Colonic mucosa (tissue), 4 donors: ENCODE measurements around the gene GINS2. TPM values are rescaled to one million over a fixed set of nuclear protein-coding genes. Genes with fewer than 3 reads are reported as not detected.

Experiments used
- DNase-seq: peaks from one replicate; pipeline ENCODE4 v3.0.0-alpha.2; 2020
- H3K27ac ChIP-seq: fragments of 200-600 bp; one replicate; pipeline ENCODE4 v1.8.0; 2021
- H3K27me3 ChIP-seq: fragments of 200-600 bp; one replicate; pipeline ENCODE4 v1.8.0; 2021
- H3K36me3 ChIP-seq: fragments of 200-600 bp; one replicate; pipeline ENCODE4 v1.8.0; 2021
- H3K4me1 ChIP-seq: fragments of 200-600 bp; one replicate; pipeline ENCODE4 v1.8.0; 2021; ENCODE audit warnings: mild to moderate bottlenecking
- H3K4me3 ChIP-seq: fragments of 200-600 bp; one replicate; pipeline ENCODE4 v1.8.0; 2021
- H3K9ac ChIP-seq, 2 donors: one replicate each; pipeline ENCODE4 v1.7.0; 2013; ENCODE audit warnings: control low read depth in 2 of 2, low read depth in 2 of 2, low read length in 2 of 2
- H3K9me3 ChIP-seq: fragments of 200-600 bp; one replicate; pipeline ENCODE4 v1.8.0; 2021
- CTCF ChIP-seq: fragments of 200-600 bp; IDR thresholded peaks from one replicate; pipeline ENCODE4 v1.8.0; 2022; ENCODE audit warnings: antibody characterized with exemption, mild to moderate bottlenecking
- intact Hi-C: fragments of 100-400 bp; cut with DNase I; formaldehyde crosslinking; loops from one replicate; pipeline ENCODE4 v1.14.1; 2022
- total RNA-seq, 2 donors: library from RNA; stranded (reverse); fragmentation: NEBNext Ultra II Directional in 1 of 2; extraction: Animal tissue kit (Norgen Biotek cat#: 25700) in 1 of 2; gene quantifications; one replicate each; pipeline ENCODE4 v1.2.1, GENCODE V29; 2021
- donor health status: healthy.
- donor health status: DM: no; HTN: no; CAD: no.
- donor health status: DM: no; HTN: no; CAD: no.

The GINS2 gene
- total RNA-seq, 2 donors from 2014 or later, result 6.1 to 39.9 TPM

DNA sequence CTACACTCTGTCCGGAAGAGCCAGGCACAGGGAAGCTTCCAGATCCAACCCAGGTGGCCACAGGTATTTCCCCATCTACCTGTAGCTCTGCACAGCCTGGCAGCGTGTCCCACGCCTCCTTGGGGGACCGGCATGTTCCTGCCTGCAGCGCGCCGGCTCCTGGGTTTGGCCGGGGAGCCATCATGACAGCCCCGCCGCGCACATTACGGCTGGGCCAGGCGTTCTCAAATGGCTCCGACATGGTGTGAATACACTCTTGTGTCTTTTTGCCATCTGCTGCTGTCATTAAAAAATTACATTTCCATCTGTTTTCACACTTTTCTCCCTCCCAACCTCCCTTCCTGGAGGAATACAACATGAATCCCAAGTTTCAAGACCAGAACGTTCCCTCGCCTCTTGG, 8.0 kb upstream of the GINS2 start:
- H3K4me1 ChIP-seq, result no peaks in the 10 kb centered on the region
- no peak for DNase-seq
- no peaks in the 10 kb centered on the region for H3K36me3 ChIP-seq
- no peak overlapping the region for H3K27ac ChIP-seq
- H3K27me3 ChIP-seq, result no peaks in the 10 kb centered on the region
- H3K9ac ChIP-seq, result no peak overlapping the region
- intact Hi-C loops, result no loop called here
- H3K9me3 ChIP-seq, result no peaks in the 10 kb centered on the region
- no peak for TF ChIP-seq CTCF
- no peak overlapping the region for H3K4me3 ChIP-seq

DNA sequence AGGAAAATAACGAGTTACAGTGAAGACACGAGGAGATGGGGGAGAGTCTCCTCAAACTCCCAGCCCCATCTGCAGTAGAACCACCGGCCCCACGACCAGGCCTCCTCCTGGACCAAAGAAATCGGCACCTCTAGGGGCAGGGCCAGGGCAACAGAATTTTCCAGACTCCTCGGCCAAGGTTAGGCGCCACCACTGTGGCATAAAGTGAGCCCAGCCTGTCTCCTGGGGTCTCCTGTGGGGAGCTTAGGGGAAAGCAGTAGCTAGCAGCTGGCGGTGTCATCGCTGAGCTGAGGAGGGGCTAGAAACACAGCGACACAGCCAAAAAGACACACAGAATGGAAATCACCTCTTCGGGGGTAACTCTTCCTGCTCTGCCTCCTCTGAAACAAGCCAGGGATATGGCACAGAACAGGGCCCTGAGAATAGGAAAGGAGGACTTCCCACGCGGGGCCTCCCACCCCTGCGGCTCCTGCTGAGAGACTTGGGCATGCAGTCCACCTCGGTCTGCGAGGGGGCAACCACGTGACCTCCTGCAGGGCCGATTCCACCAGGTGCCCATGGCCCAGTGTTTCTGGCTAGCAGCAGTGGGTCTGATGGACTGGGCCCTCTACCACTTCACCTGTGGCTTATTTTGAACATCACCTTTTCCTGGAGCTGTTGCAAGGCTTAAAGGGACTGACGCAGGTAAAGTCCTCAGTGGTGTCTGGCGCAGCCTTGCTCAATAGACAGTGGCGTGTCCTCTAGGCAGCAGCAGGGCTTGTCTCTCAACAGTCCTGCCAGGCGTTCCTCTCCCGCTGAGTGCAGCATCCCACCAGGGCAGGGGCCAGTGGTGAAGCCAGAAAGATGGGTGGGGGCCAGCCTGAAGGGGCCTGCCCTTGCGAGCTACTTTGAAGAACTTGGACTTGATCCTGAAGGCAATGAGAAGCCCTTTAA, 6.7 kb upstream of the GINS2 start:
- no peak overlapping the region for H3K27ac ChIP-seq
- H3K27me3 ChIP-seq, result no peaks in the 10 kb centered on the region
- H3K4me3 ChIP-seq, result no peak overlapping the region
- H3K36me3 ChIP-seq, result no peaks in the 10 kb centered on the region
- no peak for DNase-seq
- H3K9me3 ChIP-seq, result no peaks in the 10 kb centered on the region
- TF ChIP-seq CTCF, result no peak
- no peak overlapping the region for H3K9ac ChIP-seq
- intact Hi-C loops, result no loop called here
- H3K4me1 ChIP-seq, result no peaks in the 10 kb centered on the region

DNA sequence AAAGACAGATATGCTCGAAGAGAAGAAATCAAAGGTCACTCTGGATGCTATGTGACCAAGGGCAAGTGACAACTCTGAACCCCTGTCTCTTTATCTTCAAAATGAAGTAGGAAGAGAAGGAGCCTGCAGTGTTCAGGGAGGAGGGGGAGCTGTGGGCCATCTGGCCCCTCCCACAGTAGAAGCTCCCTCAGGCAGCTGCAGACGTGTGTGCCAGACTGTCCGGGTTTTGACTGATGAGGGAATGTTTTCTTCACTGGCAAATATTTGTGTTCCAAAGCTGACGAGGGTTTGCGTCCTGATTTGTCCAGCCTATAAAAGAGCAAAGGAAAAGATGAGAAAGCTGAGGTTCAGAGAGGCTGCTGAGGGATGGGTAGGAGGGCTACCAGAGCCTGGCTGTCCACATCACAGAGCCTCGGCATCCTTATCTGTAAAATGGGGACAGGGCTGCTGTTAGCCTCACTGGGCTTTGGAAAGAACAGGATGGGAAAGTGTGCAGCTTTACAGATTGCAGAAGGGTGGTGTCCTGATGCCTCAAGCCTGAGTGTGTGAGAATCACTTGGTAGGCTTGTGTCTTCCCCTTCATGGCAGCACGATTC, 1.8 kb upstream of the GINS2 start:
- Histone ChIP-seq H3K4me3 (no peak overlapping the region), H3K9me3 (no peaks in the 10 kb centered on the region), H3K27me3 (no peaks in the 10 kb centered on the region), H3K36me3 (no peaks in the 10 kb centered on the region), H3K4me1 (no peaks in the 10 kb centered on the region), H3K9ac (no peak overlapping the region), H3K27ac (no peak overlapping the region)
- TF ChIP-seq CTCF, result no peak
- no peak for DNase-seq
- intact Hi-C loops, result no loop called here

DNA sequence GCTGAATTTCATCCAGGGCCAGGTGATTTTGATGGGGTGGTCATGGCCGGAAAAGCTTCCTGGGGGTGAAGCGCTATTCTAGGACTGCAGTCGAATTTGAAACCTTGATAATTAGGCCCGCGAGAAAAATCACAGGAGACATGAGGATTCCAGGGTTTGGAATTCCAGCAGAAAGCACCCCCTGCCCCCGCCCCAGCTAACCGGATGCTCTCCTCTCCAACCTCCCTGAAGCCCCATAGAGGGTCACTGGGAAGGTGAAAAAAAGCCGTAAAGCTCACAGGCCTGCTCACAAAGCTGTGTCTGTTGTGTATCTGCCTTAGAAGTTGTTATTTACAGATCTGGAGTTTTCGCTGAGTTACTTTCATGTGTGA, 1.2 kb upstream of the GINS2 start:
- Histone ChIP-seq H3K27ac (no peak overlapping the region), H3K9me3 (no peaks in the 10 kb centered on the region), H3K36me3 (no peaks in the 10 kb centered on the region), H3K4me3 (no peak overlapping the region), H3K4me1 (no peaks in the 10 kb centered on the region), H3K9ac (no peak overlapping the region), H3K27me3 (no peaks in the 10 kb centered on the region)
- intact Hi-C loops, result no loop called here
- DNase-seq, result no peak
- no peak for TF ChIP-seq CTCF

DNA sequence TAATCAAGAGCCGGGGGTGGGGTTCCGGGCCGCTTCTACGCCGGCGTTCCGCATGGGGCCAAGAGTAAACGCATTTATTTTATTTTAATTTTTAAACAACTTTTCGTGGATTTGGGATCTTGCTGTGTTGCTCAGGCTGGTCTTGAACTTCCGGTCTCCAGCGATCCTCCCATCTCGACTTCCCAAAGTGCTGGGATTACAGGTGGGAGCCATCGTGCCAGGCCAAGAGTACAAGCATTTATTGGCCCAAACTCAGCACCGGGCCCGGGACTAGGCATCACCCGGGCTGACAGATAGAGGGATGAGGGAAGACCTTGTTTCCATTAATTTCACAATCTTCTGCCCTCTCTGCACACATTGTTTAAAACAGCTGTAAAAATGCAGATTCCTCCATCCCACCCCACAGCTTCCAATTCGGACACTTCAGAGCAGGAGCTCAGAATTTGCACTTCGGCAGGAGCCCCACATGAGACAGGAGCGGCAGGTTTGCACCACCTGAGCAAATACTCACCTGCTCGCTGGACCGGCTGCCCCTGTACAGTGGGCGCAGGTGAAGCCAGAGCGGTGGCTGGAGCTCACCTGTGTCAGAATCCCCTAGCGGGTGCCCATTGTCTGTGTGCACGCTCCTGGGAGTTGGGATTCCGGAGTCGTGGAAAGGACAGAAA, 663 bp upstream of the GINS2 start:
- no peak for DNase-seq
- H3K4me3 ChIP-seq, result peak overlapping the region; percentile 65
- no peaks in the 10 kb centered on the region for H3K9me3 ChIP-seq
- peak overlapping the region in 1 of 2 donors; percentile 12 for H3K9ac ChIP-seq
- no peaks in the 10 kb centered on the region for H3K4me1 ChIP-seq
- intact Hi-C loops, result no loop called here
- no peak overlapping the region for H3K27ac ChIP-seq
- H3K27me3 ChIP-seq, result no peaks in the 10 kb centered on the region
- H3K36me3 ChIP-seq, result no peaks in the 10 kb centered on the region
- no peak for TF ChIP-seq CTCF
